GM21526 (cell line): ENCODE data around the gene ARMCX4.
"Not testable (repeated sequence)": the region's sequence is repeated elsewhere in the genome, so short reads cannot be mapped to it uniquely, and the experiment has no call there.

ENCODE experiments used
- ATAC-seq: cut with Tn5 transposase; IDR thresholded peaks from one replicate; pipeline ENCODE4 v1.9.1; 2021; ENCODE audit warnings: moderate library complexity; ENCODE audit not compliant: unreplicated experiment, low FRiP score

The ARMCX4 gene

GRCh38 chrX:101485212-101485949 is at the start of gene ARMCX4:
ARMCX4 (plus strand) TSS chrX:101485456; CDS start chrX:101488590, 3,134 bp downstream.
- ATAC-seq: no peak

DNA sequence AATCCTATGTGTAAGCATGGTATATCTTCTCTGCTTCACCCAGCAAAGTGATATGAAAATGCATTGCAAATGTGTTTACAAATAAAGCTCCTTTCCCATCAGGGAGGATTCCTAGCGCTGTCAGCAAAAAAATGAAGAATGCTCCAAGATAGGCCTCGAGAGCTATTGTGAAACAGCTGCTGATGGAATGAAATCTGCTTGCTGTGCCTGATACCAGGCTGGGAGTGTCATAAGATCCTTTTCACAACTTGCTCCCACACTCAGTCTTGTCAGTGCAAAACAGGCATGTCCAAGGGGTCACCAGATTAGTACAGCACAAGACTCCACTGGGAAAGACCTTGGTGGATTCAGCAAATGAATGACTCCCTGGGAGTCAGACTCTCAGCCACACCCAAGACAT is 43.2 kb upstream of the ARMCX4 start:
- no peak for ATAC-seq

GRCh38 chrX:101449279-101449678 is 36.0 kb upstream of the ARMCX4 start:
- ATAC-seq: no peak

GRCh38 chrX:101450085-101450484 is 35.2 kb upstream of the ARMCX4 start:
- ATAC-seq: no peak

- ATAC-seq: no peak
These were observed 34.3 kb upstream of the ARMCX4 start for GRCh38 chrX:101450961-101451360.

DNA sequence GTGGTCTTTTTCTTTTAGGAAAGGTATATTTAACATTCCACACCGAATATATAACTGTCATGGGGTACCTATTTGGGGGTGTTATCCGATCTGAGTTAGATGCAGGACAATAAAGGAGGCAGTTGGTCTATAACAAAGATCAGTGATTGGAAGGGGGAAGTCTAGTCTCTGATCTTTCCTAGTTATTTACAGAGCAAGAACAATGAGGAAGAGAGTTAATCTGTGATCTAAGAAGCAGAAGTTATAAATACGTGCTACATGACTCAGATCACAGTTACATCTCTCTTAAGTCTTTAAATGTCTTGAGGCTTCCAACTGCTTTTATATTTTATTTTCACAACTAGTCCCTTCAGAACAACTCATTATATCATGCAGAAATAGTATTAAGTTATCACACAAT is 33.2 kb upstream of the ARMCX4 start:
- ATAC-seq: no peak

DNA sequence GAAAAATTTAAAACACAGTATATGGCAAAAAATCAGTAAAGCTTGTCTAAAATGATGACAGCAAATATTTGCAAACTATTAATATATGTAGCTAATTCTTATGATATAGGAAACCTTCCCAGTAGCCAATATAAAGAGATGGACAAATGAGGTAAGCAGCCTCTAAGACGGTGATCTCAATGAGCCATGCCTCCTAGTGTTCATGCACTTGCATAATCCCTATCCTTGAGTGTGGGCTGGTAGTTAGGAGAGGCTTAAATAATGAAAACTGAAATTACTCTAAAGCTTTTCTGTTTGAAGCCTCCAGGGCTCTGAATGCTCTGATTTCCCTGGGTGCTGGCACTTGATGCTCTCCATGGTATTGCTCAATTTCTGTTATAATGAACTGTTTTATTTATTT is 24.6 kb upstream of the ARMCX4 start:
- ATAC-seq: no peak

- no peak for ATAC-seq
These were observed 22.4 kb upstream of the ARMCX4 start for GRCh38 chrX:101462892-101463291.

DNA sequence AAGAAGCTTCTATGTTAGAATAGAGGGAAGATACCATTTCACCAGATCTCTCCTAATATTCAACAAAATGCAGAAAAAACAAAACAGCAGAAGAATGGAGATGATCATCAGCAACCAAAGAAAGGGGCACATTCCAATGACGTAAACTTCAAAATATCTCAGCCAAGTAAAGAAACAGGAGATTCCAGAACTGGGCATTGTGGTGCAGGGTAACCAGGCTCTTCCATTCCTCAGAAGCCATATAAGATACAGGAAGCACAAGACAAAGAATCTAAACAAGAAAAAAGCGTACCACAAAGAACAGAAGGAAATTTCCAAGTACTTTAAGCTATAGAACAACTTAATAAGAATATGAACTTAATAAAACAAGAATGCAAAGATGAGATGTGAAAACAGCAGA is 6.9 kb upstream of the ARMCX4 start:
- ATAC-seq: no peak

DNA sequence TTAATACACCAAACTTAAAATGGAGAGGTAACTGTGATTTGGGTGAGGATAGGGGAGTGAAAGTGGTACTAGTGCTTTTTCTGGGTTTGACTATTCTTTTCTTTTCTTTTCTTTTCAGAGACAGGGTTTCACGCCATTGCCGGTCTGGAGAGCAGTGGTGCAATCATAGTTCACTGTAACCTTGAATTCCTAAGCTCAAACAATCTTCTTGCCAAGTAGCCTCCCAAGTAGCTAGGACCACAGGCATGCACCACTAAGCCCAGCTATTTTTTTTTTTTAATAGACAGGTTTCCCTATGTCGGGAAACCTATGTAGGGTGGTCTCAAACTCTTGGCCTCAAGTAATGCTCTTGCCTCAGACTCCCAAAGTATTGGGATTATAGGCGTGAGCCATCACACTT is 3.0 kb upstream of the ARMCX4 start:
- ATAC-seq: no peak

DNA sequence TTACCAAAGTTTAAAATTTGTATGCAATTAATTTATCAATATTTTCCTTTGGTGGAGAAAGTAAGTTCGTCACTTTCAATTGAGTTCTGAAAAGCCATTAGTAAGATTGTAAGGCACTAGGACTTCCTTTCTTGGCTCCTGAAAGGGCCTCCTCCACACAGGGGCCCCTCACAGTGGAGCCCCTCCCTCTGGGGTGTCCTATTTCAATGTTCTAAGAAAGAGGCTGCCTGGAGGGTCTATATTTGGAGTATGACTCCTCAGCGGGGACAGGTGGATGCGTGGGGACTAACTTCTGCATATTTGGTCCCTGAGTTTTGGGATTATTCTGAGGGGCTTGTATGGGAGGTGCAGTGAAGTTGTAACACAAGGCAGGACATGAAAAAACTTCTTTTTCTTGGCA is 1.6 kb upstream of the ARMCX4 start:
- no peak for ATAC-seq

DNA sequence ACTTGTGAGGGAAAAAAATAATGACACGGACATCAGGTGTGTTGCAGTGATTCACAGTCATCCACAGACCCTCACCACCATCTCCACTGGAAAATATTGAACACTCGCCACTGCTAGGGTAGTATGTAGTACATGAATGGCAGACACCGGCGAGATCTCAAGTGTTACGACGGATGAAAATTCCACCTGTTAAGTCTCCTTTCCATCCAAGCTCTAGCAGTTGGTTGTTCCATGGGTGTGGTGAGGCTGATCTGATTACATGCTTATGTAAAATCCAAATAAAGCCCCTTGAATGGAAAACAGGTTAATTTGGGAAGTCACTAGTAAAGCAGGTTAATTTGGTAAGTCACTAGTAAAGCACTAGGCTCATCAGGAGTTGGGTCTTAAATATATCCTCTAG is 1.1 kb upstream of the ARMCX4 start:
- ATAC-seq: no peak

- ATAC-seq: no peak
These were observed 3.5 kb downstream of the ARMCX4 start for GRCh38 chrX:101488796-101489195.

DNA sequence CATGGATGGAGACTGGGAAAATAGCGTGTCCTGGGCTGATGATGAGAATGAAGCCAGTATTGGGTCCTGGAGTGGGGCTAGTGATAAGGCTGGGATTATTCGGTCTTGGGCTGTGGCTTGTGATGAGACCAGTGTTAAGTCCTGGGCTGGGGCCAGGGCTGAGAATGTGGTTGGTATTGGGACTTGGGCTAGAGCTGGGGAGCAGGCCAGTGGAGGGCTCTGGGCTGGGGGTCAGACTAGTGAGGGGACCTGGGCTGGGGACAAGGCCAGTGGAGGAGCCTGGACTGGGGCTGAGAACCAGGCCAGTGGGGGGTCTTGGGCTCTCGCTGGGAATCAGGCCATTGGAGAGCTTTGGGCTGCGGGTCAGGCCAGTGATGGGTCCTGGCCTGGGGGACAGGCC is 6.7 kb downstream of the ARMCX4 start:
- ATAC-seq: no peak

GRCh38 chrX:101493225-101493624 is 8.0 kb downstream of the ARMCX4 start:
- no peak for ATAC-seq

DNA sequence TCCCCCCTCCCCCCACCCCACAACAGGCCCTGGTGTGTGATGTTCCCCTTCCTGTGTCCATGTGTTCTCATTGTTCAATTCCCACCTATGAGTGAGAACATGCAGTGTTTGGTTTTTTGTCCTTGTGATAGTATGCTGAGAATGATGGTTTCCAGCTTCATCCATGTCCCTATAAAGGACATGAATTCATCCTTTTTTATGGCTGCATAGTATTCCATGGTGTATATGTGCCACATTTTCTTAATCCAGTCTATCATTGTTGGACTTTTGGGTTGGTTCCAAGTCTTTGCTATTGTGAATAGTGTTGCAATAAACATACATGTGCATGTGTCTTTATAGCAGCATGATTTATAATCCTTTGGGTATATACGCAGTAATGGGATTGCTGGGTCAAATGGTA is 17.7 kb downstream of the ARMCX4 start:
- ATAC-seq: not testable (repeated sequence)

- ATAC-seq: no peak
These were observed 22.1 kb downstream of the ARMCX4 start for GRCh38 chrX:101507372-101507771.

DNA sequence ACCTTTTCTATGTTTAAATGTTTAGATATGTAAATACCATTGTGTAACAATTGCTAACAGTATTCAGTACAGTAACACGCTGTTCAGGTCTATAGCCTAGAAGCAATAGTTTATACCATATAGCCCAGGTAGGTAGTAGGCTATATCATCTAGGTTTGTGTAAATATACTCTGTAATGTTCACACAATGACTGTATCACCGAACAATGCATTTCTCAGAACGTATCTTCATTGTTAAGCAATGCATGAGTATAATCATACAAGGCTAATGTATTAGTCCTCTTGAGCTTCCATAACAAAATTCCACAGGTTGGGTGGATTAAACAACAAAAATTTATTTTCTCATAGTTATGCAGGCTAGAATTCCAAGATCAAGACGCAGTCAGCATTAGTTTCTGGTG is 22.7 kb downstream of the ARMCX4 start:
- ATAC-seq: no peak

DNA sequence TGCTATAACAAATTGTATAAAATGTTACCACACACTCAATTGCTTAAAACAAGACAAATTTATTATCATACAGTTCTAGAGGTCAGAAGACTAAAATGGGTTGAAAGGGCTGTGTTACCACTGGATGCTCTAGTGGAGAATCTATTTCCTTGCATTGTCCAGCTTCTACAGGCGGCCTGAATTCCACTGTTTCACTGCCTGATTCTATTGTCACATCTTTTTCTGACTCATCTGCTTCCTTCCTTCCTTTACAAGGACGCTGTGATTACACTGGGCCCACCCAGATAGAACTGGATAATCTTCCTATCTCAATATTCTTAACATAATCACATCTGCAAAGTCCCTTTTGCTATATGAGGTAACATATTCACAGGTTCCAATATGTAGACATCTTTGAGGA is 45.7 kb downstream of the ARMCX4 start:
- ATAC-seq: no peak
